GM18858 (cell line): ENCODE data around the gene ZNF2.

Experiments used
- ATAC-seq: cut with Tn5 transposase; IDR thresholded peaks from one replicate; pipeline ENCODE4 v1.9.1; 2021; ENCODE audit not compliant: unreplicated experiment

Gene ZNF2

GRCh38 chr2:95204396-95204795 is 38.8 kb downstream of the ZNF2 start:
- no peak for ATAC-seq

GRCh38 chr2:95206096-95206495 is 40.5 kb downstream of the ZNF2 start:
- no peak for ATAC-seq

- ATAC-seq, result peak; percentile 97
These were observed 41.7 kb downstream of the ZNF2 start, which contains the start of gene ZNF892 for GRCh38 chr2:95207111-95207961. TSS of gene ZNF892 (plus strand) at chr2:95207521. CDS start at chr2:95207816, 295 bp downstream.

- no peak for ATAC-seq
These were observed 42.5 kb downstream of the ZNF2 start for GRCh38 chr2:95208106-95208505.

- ATAC-seq, result no peak
These were observed 49.5 kb downstream of the ZNF2 start for GRCh38 chr2:95215018-95215612.

- no peak for ATAC-seq
These were observed 54.8 kb downstream of the ZNF2 start for GRCh38 chr2:95220449-95220848.

GRCh38 chr2:95225658-95226057 is 60.0 kb downstream of the ZNF2 start:
- ATAC-seq, result no peak

- no peak for ATAC-seq
These were observed 66.1 kb downstream of the ZNF2 start for GRCh38 chr2:95231723-95232122.

GRCh38 chr2:95232232-95232631 is 66.6 kb downstream of the ZNF2 start:
- ATAC-seq, result no peak
